ENCODE results near the gene AKAP11.

The AKAP11 gene

GRCh38 chr13:42337808-42338600 is 66.1 kb downstream of the AKAP11 start:
- no peak for DNase-seq

GRCh38 chr13:42345367-42345766 is 73.4 kb downstream of the AKAP11 start:
- peak; percentile 14 for DNase-seq

GRCh38 chr13:42348576-42348975 is 76.6 kb downstream of the AKAP11 start:
- no peak for DNase-seq

- DNase-seq: no peak
Observed at GRCh38 chr13:42350141-42350540, 78.2 kb downstream of the AKAP11 start.

GRCh38 chr13:42354241-42355091 is 82.5 kb downstream of the AKAP11 start:
- DNase-seq: no peak

GRCh38 chr13:42355092-42355485 is 83.1 kb downstream of the AKAP11 start:
- DNase-seq: no peak

- DNase-seq: no peak
Observed at GRCh38 chr13:42355491-42356183, 83.7 kb downstream of the AKAP11 start.

GRCh38 chr13:42356184-42356575 is 84.2 kb downstream of the AKAP11 start:
- no peak for DNase-seq

GRCh38 chr13:42360046-42360574 is 88.2 kb downstream of the AKAP11 start:
- DNase-seq: no peak

GRCh38 chr13:42361701-42362100 is 89.7 kb downstream of the AKAP11 start:
- DNase-seq: no peak

GRCh38 chr13:42363941-42364612 is 92.1 kb downstream of the AKAP11 start:
- no peak for DNase-seq

- DNase-seq: no peak
Observed at GRCh38 chr13:42364613-42365000, 92.7 kb downstream of the AKAP11 start.

GRCh38 chr13:42367831-42368230 is 95.9 kb downstream of the AKAP11 start:
- peak; percentile 49 for DNase-seq

GRCh38 chr13:42369071-42369797 is 97.3 kb downstream of the AKAP11 start:
- DNase-seq: no peak

- no peak for DNase-seq
Observed at GRCh38 chr13:42370229-42370628, 98.3 kb downstream of the AKAP11 start.

All from inflammatory macrophage treated with lipopolysaccharide for 4 hours (primary cell).